Lower lobe of right lung (tissue), 2 donors: ENCODE results near the gene SKAP2. TPM values are rescaled to one million over a fixed set of nuclear protein-coding genes. Genes with fewer than 3 reads are reported as not detected.
A peak's percentile ranks its signal among the peaks of the same experiment; 100 is the strongest.

Source experiments
- ATAC-seq, 2 donors: fragments of 200-7000 bp; cut with Tn5 transposase; one replicate each; pipeline ENCODE4 v1.9.1; 2020 to 2022; ENCODE audit warnings: mild to moderate bottlenecking in 2 of 2, moderate library complexity in 2 of 2
- DNase-seq: peaks from one replicate; pipeline ENCODE4 v3.0.0-alpha.2; 2020
- H3K27ac ChIP-seq: fragments of 200-600 bp; one replicate; pipeline ENCODE4 v1.8.0; 2022
- H3K27me3 ChIP-seq: fragments of 200-600 bp; one replicate; pipeline ENCODE4 v1.8.0; 2022; ENCODE audit warnings: low read depth
- H3K36me3 ChIP-seq: fragments of 200-600 bp; one replicate; pipeline ENCODE4 v1.8.0; 2022; ENCODE audit warnings: mild to moderate bottlenecking
- H3K4me1 ChIP-seq: fragments of 200-600 bp; one replicate; pipeline ENCODE4 v1.8.0; 2022
- H3K4me3 ChIP-seq: fragments of 200-600 bp; one replicate; pipeline ENCODE4 v1.8.0; 2022; ENCODE audit warnings: mild to moderate bottlenecking
- H3K9me3 ChIP-seq: fragments of 200-600 bp; one replicate; pipeline ENCODE4 v1.8.0; 2022
- intact Hi-C: fragments of 100-400 bp; cut with DNase I; formaldehyde crosslinking; loops from one replicate; pipeline ENCODE4 v1.11.0; 2022
- total RNA-seq: library from RNA; stranded (reverse); fragmentation: NEBNext Ultra II Directional; extraction: Animal tissue kit (Norgen Biotek cat#: 25700); gene quantifications from one replicate; pipeline ENCODE4 v1.2.1, GENCODE V29; 2021
- TF ChIP-seq, protein P1 (sequence below): fragments of 200-600 bp; IDR thresholded peaks from one replicate; pipeline ENCODE4 v1.8.0; 2022; ENCODE audit warnings: antibody characterized with exemption, mild to moderate bottlenecking
- donor health status: DM: no; HTN: yes; CAD: no; lungs with severe emphysema.

The SKAP2 gene
- total RNA-seq, 1 donor from 2014 or later: 75.0 TPM

DNA sequence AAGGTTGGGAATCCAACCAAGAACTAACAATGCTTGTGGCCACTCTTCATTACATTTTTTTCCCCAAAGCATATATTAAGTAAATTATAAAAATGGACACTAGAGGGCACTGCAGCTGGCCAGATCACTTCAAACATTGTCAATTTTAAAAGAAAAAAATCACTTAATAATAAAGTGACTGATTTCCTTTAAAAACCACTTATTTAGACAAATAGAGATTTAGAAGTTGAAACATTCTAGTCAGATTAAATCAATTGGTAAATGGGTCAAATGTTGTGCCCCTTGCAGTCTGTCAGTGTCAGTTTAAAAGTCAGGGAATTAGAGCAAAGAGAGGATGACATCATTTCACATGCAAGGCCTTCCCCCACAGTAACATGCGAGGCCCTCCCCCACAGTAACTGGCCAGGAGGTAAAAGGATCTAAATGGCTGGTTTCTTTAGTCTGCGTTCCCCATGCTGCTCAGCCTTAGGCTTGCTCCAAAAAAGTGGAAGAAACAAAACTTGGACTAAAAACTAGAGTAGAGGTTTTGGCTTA is 177.9 kb downstream of the SKAP2 start:
- peak; percentile 68 to 72 for ATAC-seq
- TF ChIP-seq, protein P1, sequence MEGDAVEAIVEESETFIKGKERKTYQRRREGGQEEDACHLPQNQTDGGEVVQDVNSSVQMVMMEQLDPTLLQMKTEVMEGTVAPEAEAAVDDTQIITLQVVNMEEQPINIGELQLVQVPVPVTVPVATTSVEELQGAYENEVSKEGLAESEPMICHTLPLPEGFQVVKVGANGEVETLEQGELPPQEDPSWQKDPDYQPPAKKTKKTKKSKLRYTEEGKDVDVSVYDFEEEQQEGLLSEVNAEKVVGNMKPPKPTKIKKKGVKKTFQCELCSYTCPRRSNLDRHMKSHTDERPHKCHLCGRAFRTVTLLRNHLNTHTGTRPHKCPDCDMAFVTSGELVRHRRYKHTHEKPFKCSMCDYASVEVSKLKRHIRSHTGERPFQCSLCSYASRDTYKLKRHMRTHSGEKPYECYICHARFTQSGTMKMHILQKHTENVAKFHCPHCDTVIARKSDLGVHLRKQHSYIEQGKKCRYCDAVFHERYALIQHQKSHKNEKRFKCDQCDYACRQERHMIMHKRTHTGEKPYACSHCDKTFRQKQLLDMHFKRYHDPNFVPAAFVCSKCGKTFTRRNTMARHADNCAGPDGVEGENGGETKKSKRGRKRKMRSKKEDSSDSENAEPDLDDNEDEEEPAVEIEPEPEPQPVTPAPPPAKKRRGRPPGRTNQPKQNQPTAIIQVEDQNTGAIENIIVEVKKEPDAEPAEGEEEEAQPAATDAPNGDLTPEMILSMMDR: peak; percentile 65
- peaks cover 51% of the 10 kb centered on the region for H3K4me1 ChIP-seq

DNA sequence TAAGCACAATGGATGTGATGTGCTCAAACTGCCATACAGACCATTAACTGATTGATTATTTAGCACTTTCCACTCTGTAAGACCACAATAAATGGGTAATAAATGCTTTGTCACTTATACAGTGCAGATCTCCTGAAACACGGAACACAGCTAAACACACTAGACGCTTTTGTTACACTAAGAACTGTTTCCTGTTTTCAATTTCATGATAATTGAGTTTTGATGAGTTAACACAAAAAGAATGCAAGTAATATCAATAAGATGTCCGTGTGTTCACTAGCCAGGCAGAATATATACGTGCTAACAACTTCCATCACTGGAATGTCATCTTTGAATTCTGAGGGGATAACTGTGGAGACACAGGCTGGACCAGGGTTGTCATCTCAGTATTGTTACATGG is 178.8 kb downstream of the SKAP2 start:
- Histone ChIP-seq H3K4me1 (peaks cover 56% of the 10 kb centered on the region), H3K27me3 (no peaks in the 10 kb centered on the region), H3K27ac (no peak overlapping the region), H3K36me3 (no peaks in the 10 kb centered on the region), H3K4me3 (no peak overlapping the region), H3K9me3 (no peaks in the 10 kb centered on the region)
- no peak for DNase-seq
- no peak for ATAC-seq
- intact Hi-C loops: no loop called here
- TF ChIP-seq, protein P1: no peak

More for the DNA sequence above, 177.9 kb downstream of the SKAP2 start:
- Histone ChIP-seq H3K27me3 (no peaks in the 10 kb centered on the region), H3K36me3 (no peaks in the 10 kb centered on the region), H3K9me3 (no peaks in the 10 kb centered on the region), H3K4me3 (no peak overlapping the region), H3K27ac (peak overlapping the region; percentile 33)
- intact Hi-C loops: no loop called here
- peak; percentile 49 for DNase-seq

DNA sequence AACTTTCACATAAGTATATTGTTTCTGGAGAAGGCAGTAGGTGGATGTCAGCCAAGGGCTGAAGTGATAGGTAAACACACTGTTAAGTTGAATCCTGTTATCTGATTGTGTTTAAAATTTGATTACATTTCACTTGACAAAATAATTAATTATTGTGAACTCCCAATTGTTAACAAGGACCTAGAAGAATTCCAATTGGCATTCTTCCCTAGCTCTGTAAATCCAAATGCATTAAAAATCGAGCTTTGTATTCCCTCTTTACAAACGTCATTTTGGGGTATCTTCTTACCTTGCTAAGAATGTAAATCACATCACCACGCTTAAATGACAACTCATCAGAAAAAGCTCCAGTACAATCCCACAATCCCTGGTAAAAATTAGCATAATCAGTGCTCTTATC is 179.9 kb downstream of the SKAP2 start:
- ATAC-seq (no peak), DNase-seq (no peak)
- no peaks in the 10 kb centered on the region for H3K27me3 ChIP-seq
- no peak overlapping the region for H3K4me3 ChIP-seq
- H3K4me1 ChIP-seq: peaks cover 45% of the 10 kb centered on the region
- no peaks in the 10 kb centered on the region for H3K9me3 ChIP-seq
- H3K27ac ChIP-seq: no peak overlapping the region
- intact Hi-C loops: no loop called here
- TF ChIP-seq, protein P1: no peak
- no peaks in the 10 kb centered on the region for H3K36me3 ChIP-seq

DNA sequence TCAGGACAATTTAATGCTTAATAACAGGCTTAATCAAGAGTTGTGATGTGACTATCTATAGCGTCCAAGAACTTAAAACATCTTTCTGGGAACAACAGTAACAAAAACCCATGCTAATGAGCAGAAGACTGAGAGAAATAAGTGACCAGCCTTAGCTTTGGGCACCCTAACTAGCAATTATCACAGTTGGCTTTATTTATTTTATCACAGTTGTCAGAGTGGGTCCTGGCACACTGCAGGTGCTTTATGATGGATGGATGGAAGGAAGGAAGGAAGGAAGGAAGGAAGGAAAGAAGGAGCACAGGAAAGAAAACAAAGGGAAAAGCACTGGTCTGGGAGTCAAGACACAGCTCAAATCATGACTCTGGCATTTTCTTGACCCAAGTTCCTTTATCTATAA is 181.1 kb downstream of the SKAP2 start:
- H3K4me1 ChIP-seq: peaks cover 41% of the 10 kb centered on the region
- TF ChIP-seq, protein P1: no peak
- no peaks in the 10 kb centered on the region for H3K36me3 ChIP-seq
- no peaks in the 10 kb centered on the region for H3K27me3 ChIP-seq
- intact Hi-C loops: no loop called here
- DNase-seq (no peak), ATAC-seq (no peak)
- H3K9me3 ChIP-seq: no peaks in the 10 kb centered on the region
- H3K4me3 ChIP-seq: no peak overlapping the region
- H3K27ac ChIP-seq: no peak overlapping the region

DNA sequence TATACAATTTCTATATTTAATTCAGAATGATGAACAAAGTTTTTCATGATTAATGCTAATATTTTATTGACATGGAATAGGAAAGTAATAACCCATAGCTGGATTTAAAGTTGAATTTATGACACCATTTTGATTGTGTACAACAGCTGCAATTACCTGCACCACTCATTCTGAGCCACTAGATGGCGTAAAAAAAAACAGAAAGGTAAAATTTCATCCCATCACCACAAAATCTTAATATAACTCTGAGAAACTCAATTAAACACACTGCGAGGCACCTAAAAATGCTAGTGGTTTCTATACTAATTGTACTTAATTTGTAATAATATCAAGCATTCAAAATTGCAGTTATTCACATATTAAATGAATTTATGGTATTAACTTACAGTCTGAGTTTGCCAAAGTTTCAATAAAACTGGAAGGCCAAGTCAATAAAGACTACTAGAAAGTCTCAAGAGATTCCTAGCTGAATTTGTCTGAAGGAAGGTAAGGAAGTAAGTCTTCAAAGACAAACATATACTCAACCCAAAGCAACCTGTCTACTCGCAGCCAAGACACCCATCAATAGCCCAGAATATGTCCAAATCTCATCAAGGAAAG is 182.5 kb downstream of the SKAP2 start:
- Histone ChIP-seq H3K36me3 (no peaks in the 10 kb centered on the region), H3K27me3 (no peaks in the 10 kb centered on the region), H3K4me3 (no peak overlapping the region), H3K4me1 (peaks cover 37% of the 10 kb centered on the region), H3K27ac (no peak overlapping the region), H3K9me3 (no peaks in the 10 kb centered on the region)
- DNase-seq (no peak), ATAC-seq (peak in 1 of 2 donors; percentile 47)
- intact Hi-C loops: no loop called here
- TF ChIP-seq, protein P1: peak; percentile 60
